Panc1 (cell line): ENCODE data around the gene ZNF441. TPM values are rescaled to one million over a fixed set of nuclear protein-coding genes. Genes with fewer than 3 reads are reported as not detected.

ENCODE experiments used
- ATAC-seq: fragments of 200-7000 bp; cut with Tn5 transposase; 2 replicates; pipeline ENCODE4 v1.9.1; 2020; ENCODE audit warnings: mild to moderate bottlenecking, moderate library complexity
- BruUV-seq: library from RNA; stranded (reverse); fragments of 400-500 nt; replicated peaks from 2 replicates; lab custom pipeline; 2021; lab: Mats Ljungman, UMichigan
- CTCF ChIA-PET: fragments of 300-600 bp; sonication (Branson Sonifier 250); formaldehyde crosslinking; loops from one replicate; lab custom pipeline; 2022; ENCODE audit warnings: antibody characterized with exemption; lab: Charles Lee
- POLR2A ChIA-PET: fragments of 300-600 bp; sonication (Branson Sonifier 250); formaldehyde crosslinking; loops from one replicate; lab custom pipeline; 2022; ENCODE audit warnings: antibody characterized with exemption; lab: Charles Lee
- DNase-seq: peaks from one replicate; pipeline ENCODE4 v3.0.0-alpha.2; 2010; ENCODE audit warnings: low read depth, low spot score
- H3K27ac ChIP-seq: 2 replicates; pipeline ENCODE4 v1.5.1; 2011; ENCODE audit warnings: mild to moderate bottlenecking, low read length, inconsistent platforms
- H3K27me3 ChIP-seq: fragments of 200-500 bp; sonication (Bioruptor generic); 2 replicates; pipeline ENCODE4 v1.6.0; 2014; ENCODE audit warnings: low read length, inconsistent platforms; ENCODE audit not compliant: control insufficient read depth, insufficient read depth
- H3K36me3 ChIP-seq: fragments of 200-500 bp; sonication (Bioruptor generic); 2 replicates; pipeline ENCODE4 v1.5.1; 2014; ENCODE audit warnings: inconsistent platforms, mild to moderate bottlenecking, low read length, moderate library complexity; ENCODE audit not compliant: control insufficient read depth, insufficient read depth
- H3K4me1 ChIP-seq: 2 replicates; pipeline ENCODE4 v1.5.1; 2011; ENCODE audit warnings: inconsistent platforms, mild to moderate bottlenecking, low read length, moderate library complexity; ENCODE audit not compliant: control insufficient read depth, insufficient read depth
- H3K4me3 ChIP-seq, 2 experiments: 2 replicates each; pipeline ENCODE4 v1.5.1; 2011 to 2012; ENCODE audit warnings: low read depth in 2 of 2, low read length in 2 of 2, mild to moderate bottlenecking in 2 of 2, inconsistent platforms in 1 of 2, moderate library complexity in 1 of 2
- H3K9me3 ChIP-seq: fragments of 200-500 bp; sonication (Bioruptor generic); 2 replicates; pipeline ENCODE4 v1.5.1; 2014; ENCODE audit warnings: low read depth, mild to moderate bottlenecking, inconsistent platforms, low read length, moderate library complexity; ENCODE audit not compliant: control insufficient read depth, insufficient read depth
- POLR2AphosphoS5 ChIP-seq: IDR thresholded peaks from 2 replicates; pipeline ENCODE4 v1.6.1; 2012; ENCODE audit warnings: mild to moderate bottlenecking, low read depth, low read length, moderate library complexity
- SIN3A ChIP-seq: IDR thresholded peaks from 2 replicates; pipeline ENCODE4 v1.6.1; 2012; ENCODE audit warnings: low read depth, mild to moderate bottlenecking, low read length, moderate library complexity, borderline replicate concordance; ENCODE audit not compliant: insufficient read depth
- TCF7L2 ChIP-seq: IDR thresholded peaks from 2 replicates; pipeline ENCODE4 v1.6.1; 2011; ENCODE audit warnings: mild to moderate bottlenecking, low read depth, low read length, inconsistent platforms
- in situ Hi-C: cut with HindIII; loops from 2 replicates; pipeline ENCODE4 v1.10.0; 2016; ENCODE audit warnings: low sequenced_read_pairs, low pct_unique_long_range_greater_than_20kb
- intact Hi-C: fragments of 100-400 bp; cut with micrococcal nuclease; formaldehyde crosslinking; loops from one replicate; pipeline ENCODE4 v1.10.0; 2022; ENCODE audit not compliant: unreplicated experiment
- total RNA-seq: library from RNA; stranded (reverse); gene quantifications from one replicate; pipeline ENCODE4 v1.2.1, GENCODE V29; 2021; ENCODE audit not compliant: unreplicated experiment
- TF ChIP-seq, protein P1 (sequence below), 2 experiments: IDR thresholded peaks; 2 replicates each; pipeline ENCODE4 v1.6.1; 2011 to 2012; ENCODE audit warnings: low read depth in 2 of 2, control low read depth in 1 of 2, low read length in 1 of 2, mild to moderate bottlenecking in 1 of 2, moderate library complexity in 1 of 2; ENCODE audit not compliant: insufficient read depth in 1 of 2
- TF ChIP-seq, protein P2 (sequence below): fragments of 450-650 bp; IDR thresholded peaks from 2 replicates; pipeline ENCODE4 v1.5.1; 2017; ENCODE audit warnings: mild to moderate bottlenecking

ZNF441 gene
- total RNA-seq, 1 experiment from 2014 or later: 2.8 TPM

- in situ Hi-C loops (no loop called here), intact Hi-C loops (no loop called here)
- H3K4me1 ChIP-seq: 0 out of 2 replicates have a peak, but pooled peaks cover 3% of the 10 kb centered on the region
- no peaks in the 10 kb centered on the region; the same call in 1 of the 2 replicates for H3K36me3 ChIP-seq
- H3K27me3 ChIP-seq: no peaks in the 10 kb centered on the region
- no peak for DNase-seq
- POLR2A ChIA-PET: no interaction called here
- CTCF ChIA-PET: interaction anchor here (1.5 kb wide), 1 partner anchor 16 kb away, joined by 9 read pairs; the partner anchor contains the start of gene ZNF491
- H3K9me3 ChIP-seq: peaks cover 4% of the 10 kb centered on the region; the same call in 1 of the 2 replicates
- BruUV-seq: no TSS peak
- ATAC-seq: peak; percentile 60
- TF ChIP-seq TCF7L2 (no peak), POLR2AphosphoS5 (no peak), SIN3A (no peak)
- TF ChIP-seq, protein P1, sequence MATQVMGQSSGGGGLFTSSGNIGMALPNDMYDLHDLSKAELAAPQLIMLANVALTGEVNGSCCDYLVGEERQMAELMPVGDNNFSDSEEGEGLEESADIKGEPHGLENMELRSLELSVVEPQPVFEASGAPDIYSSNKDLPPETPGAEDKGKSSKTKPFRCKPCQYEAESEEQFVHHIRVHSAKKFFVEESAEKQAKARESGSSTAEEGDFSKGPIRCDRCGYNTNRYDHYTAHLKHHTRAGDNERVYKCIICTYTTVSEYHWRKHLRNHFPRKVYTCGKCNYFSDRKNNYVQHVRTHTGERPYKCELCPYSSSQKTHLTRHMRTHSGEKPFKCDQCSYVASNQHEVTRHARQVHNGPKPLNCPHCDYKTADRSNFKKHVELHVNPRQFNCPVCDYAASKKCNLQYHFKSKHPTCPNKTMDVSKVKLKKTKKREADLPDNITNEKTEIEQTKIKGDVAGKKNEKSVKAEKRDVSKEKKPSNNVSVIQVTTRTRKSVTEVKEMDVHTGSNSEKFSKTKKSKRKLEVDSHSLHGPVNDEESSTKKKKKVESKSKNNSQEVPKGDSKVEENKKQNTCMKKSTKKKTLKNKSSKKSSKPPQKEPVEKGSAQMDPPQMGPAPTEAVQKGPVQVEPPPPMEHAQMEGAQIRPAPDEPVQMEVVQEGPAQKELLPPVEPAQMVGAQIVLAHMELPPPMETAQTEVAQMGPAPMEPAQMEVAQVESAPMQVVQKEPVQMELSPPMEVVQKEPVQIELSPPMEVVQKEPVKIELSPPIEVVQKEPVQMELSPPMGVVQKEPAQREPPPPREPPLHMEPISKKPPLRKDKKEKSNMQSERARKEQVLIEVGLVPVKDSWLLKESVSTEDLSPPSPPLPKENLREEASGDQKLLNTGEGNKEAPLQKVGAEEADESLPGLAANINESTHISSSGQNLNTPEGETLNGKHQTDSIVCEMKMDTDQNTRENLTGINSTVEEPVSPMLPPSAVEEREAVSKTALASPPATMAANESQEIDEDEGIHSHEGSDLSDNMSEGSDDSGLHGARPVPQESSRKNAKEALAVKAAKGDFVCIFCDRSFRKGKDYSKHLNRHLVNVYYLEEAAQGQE (IDR thresholded peaks at IDR 0.05; ENCODE audit: insufficient read depth in 1 of 2, low read depth in 2 of 2, low read length in 1 of 2): no peak
- TF ChIP-seq, protein P2, sequence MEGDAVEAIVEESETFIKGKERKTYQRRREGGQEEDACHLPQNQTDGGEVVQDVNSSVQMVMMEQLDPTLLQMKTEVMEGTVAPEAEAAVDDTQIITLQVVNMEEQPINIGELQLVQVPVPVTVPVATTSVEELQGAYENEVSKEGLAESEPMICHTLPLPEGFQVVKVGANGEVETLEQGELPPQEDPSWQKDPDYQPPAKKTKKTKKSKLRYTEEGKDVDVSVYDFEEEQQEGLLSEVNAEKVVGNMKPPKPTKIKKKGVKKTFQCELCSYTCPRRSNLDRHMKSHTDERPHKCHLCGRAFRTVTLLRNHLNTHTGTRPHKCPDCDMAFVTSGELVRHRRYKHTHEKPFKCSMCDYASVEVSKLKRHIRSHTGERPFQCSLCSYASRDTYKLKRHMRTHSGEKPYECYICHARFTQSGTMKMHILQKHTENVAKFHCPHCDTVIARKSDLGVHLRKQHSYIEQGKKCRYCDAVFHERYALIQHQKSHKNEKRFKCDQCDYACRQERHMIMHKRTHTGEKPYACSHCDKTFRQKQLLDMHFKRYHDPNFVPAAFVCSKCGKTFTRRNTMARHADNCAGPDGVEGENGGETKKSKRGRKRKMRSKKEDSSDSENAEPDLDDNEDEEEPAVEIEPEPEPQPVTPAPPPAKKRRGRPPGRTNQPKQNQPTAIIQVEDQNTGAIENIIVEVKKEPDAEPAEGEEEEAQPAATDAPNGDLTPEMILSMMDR: no peak
- H3K4me3 ChIP-seq: peak overlapping the region; percentile 82 to 86
- peak overlapping the region; percentile 77 for H3K27ac ChIP-seq
Measured at GRCh38 chr19:11813703-11814028, 46.9 kb downstream of the ZNF441 start.

- 0 out of 2 replicates have a peak, but pooled peaks cover 3% of the 10 kb centered on the region for H3K4me1 ChIP-seq
- peak within 1 kb of the TSS; percentile 82 to 86 for H3K4me3 ChIP-seq
- TF ChIP-seq TCF7L2 (no peak), SIN3A (no peak), POLR2AphosphoS5 (peak; percentile 80)
- TF ChIP-seq, protein P1 (IDR thresholded peaks at IDR 0.05; ENCODE audit: insufficient read depth in 1 of 2, low read depth in 2 of 2, low read length in 1 of 2): no peak
- TF ChIP-seq, protein P2: no peak
- peak; percentile 100 for ATAC-seq
- intact Hi-C loops: no loop called here
- H3K27me3 ChIP-seq: no peaks in the 10 kb centered on the region
- H3K9me3 ChIP-seq: peaks cover under 1% of the 10 kb centered on the region; the same call in 1 of the 2 replicates
- no peaks in the 10 kb centered on the region; the same call in 1 of the 2 replicates for H3K36me3 ChIP-seq
- in situ Hi-C loops: no loop called here
- peak within 1 kb of the TSS; percentile 83 for H3K27ac ChIP-seq
- TSS peak; percentile 79 for BruUV-seq
- CTCF ChIA-PET: interaction anchor here (1.5 kb wide), 1 partner anchor 16 kb away, joined by 9 read pairs; the partner anchor contains the start of gene ZNF491
- POLR2A ChIA-PET: no interaction called here
- DNase-seq: peak; percentile 52
Measured at GRCh38 chr19:11814029-11814699, 47.4 kb downstream of the ZNF441 start, which contains the start of gene ZNF440. Gene ZNF440 (plus strand): TSS chr19:11814273. CDS start chr19:11814448, 175 bp downstream.
